GM19043 (cell line): ENCODE data around the gene PSMC1.
"Not testable (repeated sequence)": the region's sequence is repeated elsewhere in the genome, so short reads cannot be mapped to it uniquely, and the experiment has no call there.

Source experiments
- ATAC-seq: cut with Tn5 transposase; IDR thresholded peaks from one replicate; pipeline ENCODE4 v1.9.1; 2021; ENCODE audit warnings: low read depth; ENCODE audit not compliant: unreplicated experiment

Gene PSMC1

GRCh38 chr14:90256354-90257131 lies at the start of gene PSMC1:
PSMC1 (plus strand) TSS chr14:90256553; CDS start chr14:90256598, 45 bp downstream.
- ATAC-seq: peak; percentile 87

- no peak for ATAC-seq
Observed at GRCh38 chr14:90213099-90213748, 43.1 kb upstream of the PSMC1 start.

GRCh38 chr14:90228478-90228877 lies 27.9 kb upstream of the PSMC1 start:
- ATAC-seq: no peak

- not testable (repeated sequence) for ATAC-seq
Observed at GRCh38 chr14:90229942-90230341, 26.4 kb upstream of the PSMC1 start.

- peak; percentile 85 for ATAC-seq
Observed at GRCh38 chr14:90235179-90235976, 21.0 kb upstream of the PSMC1 start.

- no peak for ATAC-seq
Observed at GRCh38 chr14:90239139-90239538, 17.2 kb upstream of the PSMC1 start.

GRCh38 chr14:90242444-90242843 lies 13.9 kb upstream of the PSMC1 start:
- no peak for ATAC-seq

- ATAC-seq: no peak
Observed at GRCh38 chr14:90246936-90247335, 9.4 kb upstream of the PSMC1 start.

- ATAC-seq: not testable (repeated sequence)
Observed at GRCh38 chr14:90247441-90247840, 8.9 kb upstream of the PSMC1 start.

- no peak for ATAC-seq
Observed at GRCh38 chr14:90248594-90248993, 7.8 kb upstream of the PSMC1 start.

- no peak for ATAC-seq
Observed at GRCh38 chr14:90253826-90254225, 2.5 kb upstream of the PSMC1 start.

GRCh38 chr14:90255871-90256270 lies 482 bp upstream of the PSMC1 start:
- no peak for ATAC-seq

GRCh38 chr14:90263748-90264449 lies 7.5 kb downstream of the PSMC1 start:
- ATAC-seq: peak; percentile 94

- no peak for ATAC-seq
Observed at GRCh38 chr14:90266441-90267154, 10.2 kb downstream of the PSMC1 start.

- ATAC-seq: no peak
Observed at GRCh38 chr14:90268420-90268819, 12.1 kb downstream of the PSMC1 start.

GRCh38 chr14:90272523-90272922 lies 16.2 kb downstream of the PSMC1 start:
- ATAC-seq: no peak

GRCh38 chr14:90273532-90273931 lies 17.2 kb downstream of the PSMC1 start:
- ATAC-seq: no peak

- ATAC-seq: no peak
Observed at GRCh38 chr14:90274019-90274418, 17.7 kb downstream of the PSMC1 start.

- no peak for ATAC-seq
Observed at GRCh38 chr14:90274808-90275457, 18.6 kb downstream of the PSMC1 start.

GRCh38 chr14:90275458-90275814 lies 19.1 kb downstream of the PSMC1 start:
- ATAC-seq: no peak
